WERI-Rb-1 (cell line): ENCODE data around the gene PPIF.

Source experiments
- DNase-seq: peaks from one replicate; pipeline ENCODE4 v3.0.0-alpha.2; 2020
- H3K27ac ChIP-seq: fragments of 250-450 bp; sonication (Bioruptor Pico); 2 replicates; pipeline ENCODE4 v1.5.1; 2020; ENCODE audit warnings: mild to moderate bottlenecking, moderate library complexity
- H3K27me3 ChIP-seq: fragments of 250-450 bp; sonication (Bioruptor Pico); 2 replicates; pipeline ENCODE4 v1.5.1; 2021; ENCODE audit warnings: mild to moderate bottlenecking, low read depth, moderate library complexity; ENCODE audit not compliant: insufficient read depth, severe bottlenecking
- H3K36me3 ChIP-seq: fragments of 250-450 bp; sonication (Bioruptor Pico); 2 replicates; pipeline ENCODE4 v1.5.1; 2020; ENCODE audit warnings: mild to moderate bottlenecking, moderate library complexity
- H3K4me3 ChIP-seq: 2 replicates; pipeline ENCODE4 v1.5.1; 2011; ENCODE audit warnings: low read depth, mild to moderate bottlenecking, control low read depth, low read length
- H3K9me3 ChIP-seq: fragments of 250-450 bp; sonication (Bioruptor Pico); 2 replicates; pipeline ENCODE4 v1.5.1; 2021; ENCODE audit warnings: mild to moderate bottlenecking, moderate library complexity; ENCODE audit not compliant: severe bottlenecking
- CTCF ChIP-seq: IDR thresholded peaks from 2 replicates; pipeline ENCODE4 v1.5.1; 2011; ENCODE audit warnings: low read depth, mild to moderate bottlenecking, control low read depth, inconsistent platforms, low read length

The PPIF gene

DNA sequence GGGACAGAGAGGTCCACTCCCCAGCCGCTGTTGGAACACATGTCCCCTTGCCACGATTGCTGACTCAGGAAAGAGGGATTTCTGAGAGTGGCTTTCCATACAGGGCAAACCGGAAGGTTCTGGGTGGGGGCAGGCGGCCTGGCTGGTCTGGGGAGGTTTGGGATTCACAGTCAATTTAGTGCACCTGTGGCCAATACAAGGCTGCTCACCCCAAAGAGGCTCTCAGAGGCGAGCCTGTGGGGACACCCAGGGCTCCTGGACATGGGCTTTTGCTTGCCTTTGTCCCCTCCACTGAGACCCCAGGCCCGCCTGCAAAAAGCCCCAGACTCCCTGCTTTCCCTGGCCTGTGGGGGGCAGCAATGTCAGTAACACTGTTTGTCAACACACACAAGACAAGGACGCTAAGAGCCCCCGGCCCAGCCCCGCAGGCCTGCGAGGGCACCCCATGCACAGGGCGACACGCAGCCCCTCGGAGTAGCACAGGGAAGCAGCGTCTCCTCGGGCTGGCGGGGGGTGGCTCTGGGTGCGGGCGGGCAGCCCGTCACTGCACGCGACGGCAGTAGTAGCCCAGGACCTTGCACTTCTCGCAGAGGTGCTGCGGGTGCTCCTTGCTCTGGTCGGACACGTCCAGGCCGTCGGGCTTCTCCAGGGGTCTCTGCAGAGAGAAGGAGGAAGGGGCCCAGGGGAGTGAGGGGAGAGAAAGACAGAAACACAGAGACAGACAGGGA, 38.7 kb downstream of the PPIF start:
- Histone ChIP-seq H3K27ac (no peak overlapping the region), H3K9me3 (no peaks in the 10 kb centered on the region), H3K4me3 (no peak overlapping the region), H3K27me3 (no peaks in the 10 kb centered on the region), H3K36me3 (no peaks in the 10 kb centered on the region)
- DNase-seq: peak; percentile 47
- peak; percentile 35 for TF ChIP-seq CTCF

DNA sequence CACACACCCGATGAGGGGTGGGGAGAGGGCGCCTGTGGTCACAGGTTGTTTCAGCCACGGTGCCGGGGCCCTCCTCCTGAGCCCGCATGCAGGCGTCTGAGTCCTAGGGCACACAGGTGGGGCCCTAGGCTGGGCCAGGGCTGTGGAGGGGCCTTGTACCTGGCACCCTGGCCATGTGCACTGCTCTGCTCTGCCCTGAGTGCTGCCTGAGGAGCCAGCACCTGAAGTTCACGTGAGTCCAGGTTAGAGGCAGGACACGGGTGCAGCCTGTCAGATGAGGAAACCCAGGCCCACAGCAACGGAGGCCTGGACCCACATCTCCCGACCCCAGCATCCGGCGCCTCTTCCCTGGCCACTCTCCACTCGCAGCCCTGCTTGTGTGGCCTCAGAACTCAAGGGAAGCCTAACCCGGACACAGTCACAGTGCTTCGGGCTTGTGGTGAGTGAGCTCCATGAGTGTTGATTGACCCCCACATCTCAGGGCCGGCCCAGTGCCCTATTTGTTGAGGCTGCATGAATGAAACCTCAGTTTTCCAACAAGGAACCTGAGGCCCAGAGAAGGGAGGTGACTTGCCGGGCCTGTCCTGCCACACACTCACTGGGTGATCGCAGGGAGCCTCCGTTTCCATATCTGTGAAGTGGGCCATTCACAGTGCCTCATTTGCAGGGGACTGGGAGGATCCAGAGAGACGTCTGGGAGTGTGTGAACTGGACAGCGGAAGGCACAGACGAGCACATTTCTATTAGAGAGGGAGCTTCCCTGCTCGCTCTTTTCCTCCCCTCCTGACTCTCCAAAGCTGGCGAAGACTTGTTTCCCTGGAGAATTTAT, 39.6 kb downstream of the PPIF start:
- no peaks in the 10 kb centered on the region for H3K9me3 ChIP-seq
- no peaks in the 10 kb centered on the region for H3K36me3 ChIP-seq
- TF ChIP-seq CTCF: no peak
- no peak overlapping the region for H3K4me3 ChIP-seq
- peak; percentile 4 for DNase-seq
- no peaks in the 10 kb centered on the region for H3K27me3 ChIP-seq
- H3K27ac ChIP-seq: no peak overlapping the region

DNA sequence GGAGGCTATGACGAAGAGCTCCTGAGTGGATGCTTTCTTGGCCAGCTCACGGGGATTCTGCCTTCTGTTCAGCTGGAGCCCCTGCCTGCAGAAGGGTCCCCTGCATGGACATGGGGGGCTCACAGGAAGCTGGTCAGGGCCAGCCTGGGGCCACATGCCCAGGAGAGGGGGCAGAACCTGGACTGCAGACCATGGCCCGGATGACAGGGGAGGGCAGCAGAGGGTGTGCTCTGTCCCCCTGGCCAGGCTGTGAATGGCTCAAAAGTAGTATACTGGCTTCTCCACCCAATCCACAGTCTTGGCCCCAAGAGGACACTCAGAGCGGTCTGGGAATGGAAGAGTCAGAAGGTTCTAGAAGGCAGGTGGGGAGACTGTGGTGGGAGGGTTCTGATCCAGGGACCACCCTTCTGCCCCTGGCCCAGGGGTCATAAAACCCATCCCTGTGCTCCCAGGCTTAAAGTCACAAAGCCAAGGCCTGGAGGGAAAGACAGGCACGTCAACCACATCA, 40.3 kb downstream of the PPIF start:
- no peak for TF ChIP-seq CTCF
- H3K9me3 ChIP-seq: no peaks in the 10 kb centered on the region

GRCh38 chr10:79387974-79388850, 40.9 kb downstream of the PPIF start:
- no peak overlapping the region for H3K4me3 ChIP-seq
- no peaks in the 10 kb centered on the region for H3K9me3 ChIP-seq
- no peak overlapping the region for H3K27ac ChIP-seq
- no peak for TF ChIP-seq CTCF
- DNase-seq: peak; percentile 12
- H3K36me3 ChIP-seq: no peaks in the 10 kb centered on the region
- no peaks in the 10 kb centered on the region for H3K27me3 ChIP-seq

More for the DNA sequence above, 40.3 kb downstream of the PPIF start:
- no peaks in the 10 kb centered on the region for H3K27me3 ChIP-seq
- peak; percentile 3 for DNase-seq
- H3K36me3 ChIP-seq: no peaks in the 10 kb centered on the region
- H3K27ac ChIP-seq: no peak overlapping the region
- no peak overlapping the region for H3K4me3 ChIP-seq

DNA sequence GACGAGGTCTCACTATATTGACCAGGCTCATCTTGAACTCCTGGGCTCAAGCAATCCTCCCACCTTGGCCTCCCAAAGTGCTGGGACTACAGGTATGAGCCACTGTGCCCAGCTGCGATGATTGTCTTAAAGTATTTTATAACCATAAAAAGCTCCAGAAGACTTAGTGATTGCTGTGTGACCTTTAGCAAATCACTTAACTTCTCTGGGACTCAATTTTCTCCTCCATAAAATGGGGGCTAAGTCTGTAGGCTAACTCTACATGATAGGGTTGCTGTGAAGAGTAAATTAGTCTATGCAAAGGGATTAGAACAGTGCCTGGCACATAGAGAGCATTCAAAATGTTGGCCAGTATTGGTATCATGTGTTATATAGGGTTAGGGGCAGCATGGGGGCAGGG, 42.8 kb downstream of the PPIF start:
- H3K36me3 ChIP-seq: no peaks in the 10 kb centered on the region
- no peak overlapping the region for H3K27ac ChIP-seq
- no peak overlapping the region for H3K4me3 ChIP-seq
- TF ChIP-seq CTCF: no peak
- H3K9me3 ChIP-seq: no peaks in the 10 kb centered on the region
- no peak for DNase-seq
- H3K27me3 ChIP-seq: no peaks in the 10 kb centered on the region
